Measurements from ENCODE around the gene PPIP5K1.

Gene PPIP5K1

GRCh38 chr15:43493703-43494472, 96.1 kb downstream of the PPIP5K1 start (continued):
- TF ChIP-seq ZBTB20 (tag by site-specific recombination; IDR thresholded peaks at IDR 0.05) (0 out of 2 replicates have a peak, but pooled peaks have one; percentile 30), ZNF354C (tag by site-specific recombination; IDR thresholded peaks at IDR 0.05; ENCODE audit: borderline replicate concordance, low read depth) (no peak), GFI1B (tag by site-specific recombination; IDR thresholded peaks at IDR 0.05) (no peak), ZNF138 (tag by site-specific recombination; IDR thresholded peaks at IDR 0.05; ENCODE audit: borderline replicate concordance) (no peak), ZNF16 (tag by site-specific recombination; IDR thresholded peaks at IDR 0.05; ENCODE audit: low read depth) (no peak), ZNF548 (tag by site-specific recombination; IDR thresholded peaks at IDR 0.05) (no peak), ZNF558 (tag by site-specific recombination; IDR thresholded peaks at IDR 0.05) (no peak), KLF17 (tag by site-specific recombination; IDR thresholded peaks at IDR 0.05) (peak; percentile 80; the same call in 1 of the 2 replicates), IKZF3 (tag by site-specific recombination; IDR thresholded peaks at IDR 0.05) (peak; percentile 32; the same call in 1 of the 2 replicates), ZNF704 (tag by site-specific recombination; IDR thresholded peaks at IDR 0.05) (no peak), ZBTB8A (tag by site-specific recombination; IDR thresholded peaks at IDR 0.05) (peak; percentile 59; the same call in 1 of the 2 replicates), ZNF449 (tag by site-specific recombination; IDR thresholded peaks at IDR 0.05) (peak; percentile 92), FEZF1 (tag by site-specific recombination; IDR thresholded peaks at IDR 0.05) (peak; percentile 92)

GRCh38 chr15:43492673-43493601, 97.1 kb downstream of the PPIP5K1 start, which contains the start of gene TP53BP1:
TSS of gene TP53BP1 (minus strand) at chr15:43493156. CDS start at chr15:43493043, 113 bp downstream.
- Histone ChIP-seq H3K9me3 (ENCODE audit: control insufficient read depth, insufficient read depth, low read depth, low read length) (no peaks in the 10 kb centered on the region), H3K27ac (ENCODE audit: extremely low read depth, low read depth, low read length) (peak within 1 kb of the TSS; percentile 7; the same call in 1 of the 2 replicates), H3K4me3 (ENCODE audit: low read depth, low read length) (peak within 1 kb of the TSS; percentile 88), H3K36me3 (ENCODE audit: control insufficient read depth in 2 of 2, insufficient read depth in 1 of 2, low read length in 2 of 2) (peaks cover 13 to 33% of the 10 kb centered on the region in 2 experiments), H3K4me1 (ENCODE audit: control insufficient read depth, insufficient read depth, low read length) (peaks cover 10% of the 10 kb centered on the region)
- POLR2A ChIA-PET = interaction anchor here (0.6 to 1.9 kb wide), 3 partner anchors 17 to 792 kb away, joined by 3 to 17 read pairs (median 4); partner anchors contain the start of gene ELL3
- CTCF ChIA-PET = interaction anchor here (0.6 to 1.2 kb wide), 2 partner anchors 18 to 56 kb away, joined by 4 to 6 read pairs; no protein-coding TSS in a partner anchor
- peak; percentile 92 for TF ChIP-seq ZNF366 (tag by site-specific recombination; conservative IDR thresholded peaks at IDR 0.05)
- peak; percentile 74; the same call in 1 of the 2 replicates for TF ChIP-seq ZNF10 (tag by site-specific recombination; IDR thresholded peaks at IDR 0.05)
- 0 out of 2 replicates have a peak, but pooled peaks have one; percentile 20 for TF ChIP-seq SP7 (tag by site-specific recombination; IDR thresholded peaks at IDR 0.05)
- no peak for TF ChIP-seq IKZF3 (tag by site-specific recombination; IDR thresholded peaks at IDR 0.05)
- TF ChIP-seq CTCF (tag by site-specific recombination; IDR thresholded peaks at IDR 0.05) = no peak
- TF ChIP-seq KLF9 (tag by site-specific recombination; IDR thresholded peaks at IDR 0.05; ENCODE audit: low read depth) = peak; percentile 94
- no peak for TF ChIP-seq BCL6B (tag by site-specific recombination; IDR thresholded peaks at IDR 0.05)
- no peak for TF ChIP-seq FEZF1 (tag by site-specific recombination; IDR thresholded peaks at IDR 0.05)
- no peak for TF ChIP-seq ZNF501 (tag by site-specific recombination; IDR thresholded peaks at IDR 0.05)
- peak; percentile 97 for TF ChIP-seq ZNF629 (tag by site-specific recombination; IDR thresholded peaks at IDR 0.05)
- no peak for TF ChIP-seq KLF1 (tag by site-specific recombination; IDR thresholded peaks at IDR 0.05)
- no peak for TF ChIP-seq PRDM4 (tag by site-specific recombination; IDR thresholded peaks at IDR 0.05)

Data from HEK293 (cell line).